Gastrocnemius medialis (tissue), 4 donors: Measurements from ENCODE around the gene AP3M1.

Experiments used
- POLR2A ChIP-seq, 2 donors: fragments of 450-650 bp; IDR thresholded peaks; one replicate each; pipeline ENCODE4 v1.6.1; 2017; ENCODE audit warnings: antibody characterized with exemption in 2 of 2, mild to moderate bottlenecking in 2 of 2, moderate library complexity in 2 of 2
- TF ChIP-seq, protein P1 (sequence below), 5 experiments: fragments of 450-650 bp in 3 of 5; fragments of 200-600 bp in 2 of 5; sonication (generic) in 2 of 5; IDR thresholded peaks in 4 of 5; conservative IDR thresholded peaks in 1 of 5; 1 replicate in 4 of 5; 2 replicates in 1 of 5; pipeline ENCODE4 v1.5.1; 2016 to 2019; ENCODE audit warnings: antibody characterized with exemption in 5 of 5, mild to moderate bottlenecking in 3 of 5, moderate library complexity in 3 of 5

GRCh38 chr10:74104480-74104879 is 46.1 kb downstream of the AP3M1 start:
- TF ChIP-seq, protein P1, sequence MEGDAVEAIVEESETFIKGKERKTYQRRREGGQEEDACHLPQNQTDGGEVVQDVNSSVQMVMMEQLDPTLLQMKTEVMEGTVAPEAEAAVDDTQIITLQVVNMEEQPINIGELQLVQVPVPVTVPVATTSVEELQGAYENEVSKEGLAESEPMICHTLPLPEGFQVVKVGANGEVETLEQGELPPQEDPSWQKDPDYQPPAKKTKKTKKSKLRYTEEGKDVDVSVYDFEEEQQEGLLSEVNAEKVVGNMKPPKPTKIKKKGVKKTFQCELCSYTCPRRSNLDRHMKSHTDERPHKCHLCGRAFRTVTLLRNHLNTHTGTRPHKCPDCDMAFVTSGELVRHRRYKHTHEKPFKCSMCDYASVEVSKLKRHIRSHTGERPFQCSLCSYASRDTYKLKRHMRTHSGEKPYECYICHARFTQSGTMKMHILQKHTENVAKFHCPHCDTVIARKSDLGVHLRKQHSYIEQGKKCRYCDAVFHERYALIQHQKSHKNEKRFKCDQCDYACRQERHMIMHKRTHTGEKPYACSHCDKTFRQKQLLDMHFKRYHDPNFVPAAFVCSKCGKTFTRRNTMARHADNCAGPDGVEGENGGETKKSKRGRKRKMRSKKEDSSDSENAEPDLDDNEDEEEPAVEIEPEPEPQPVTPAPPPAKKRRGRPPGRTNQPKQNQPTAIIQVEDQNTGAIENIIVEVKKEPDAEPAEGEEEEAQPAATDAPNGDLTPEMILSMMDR (IDR thresholded peaks at IDR 0.05 in 4 of 5, conservative IDR thresholded peaks at IDR 0.05 in 1 of 5), result no peak
- TF ChIP-seq POLR2A (IDR thresholded peaks at IDR 0.05), result no peak
